PC-9 (cell line): ENCODE measurements around the gene MYLK.

Experiments
- EZH2 ChIP-seq: fragments of 200-600 bp; sonication (generic); IDR thresholded peaks from 2 replicates; pipeline ENCODE4 v1.8.0; 2017; ENCODE audit warnings: antibody characterized with exemption, low read depth
- TF ChIP-seq, protein P1 (sequence below): fragments of 200-600 bp; sonication (generic); conservative IDR thresholded peaks from 2 replicates; pipeline ENCODE4 v1.6.1; 2017; ENCODE audit warnings: mixed run types, antibody characterized with exemption, mild to moderate bottlenecking, moderate library complexity

DNA sequence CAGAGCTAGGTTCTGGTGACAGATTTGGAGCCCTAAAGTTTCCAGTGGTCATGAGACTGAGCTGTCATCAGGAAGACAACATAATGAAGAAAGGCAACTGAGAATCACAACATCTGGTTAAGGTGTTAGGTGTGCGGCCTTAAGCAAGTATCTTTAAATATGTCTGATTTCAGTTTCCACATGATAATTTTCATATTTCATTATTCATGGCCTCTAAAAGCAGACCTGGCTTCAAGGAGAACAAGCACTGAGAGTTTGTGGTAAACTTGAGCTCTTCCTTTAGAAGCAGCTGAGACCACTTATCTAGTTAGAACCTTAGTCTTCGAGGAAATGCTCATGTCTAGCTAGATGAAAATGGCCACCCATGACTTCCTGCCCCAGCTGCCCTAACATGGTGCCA, 25.7 kb upstream of the MYLK start:
- TF ChIP-seq, protein P1, sequence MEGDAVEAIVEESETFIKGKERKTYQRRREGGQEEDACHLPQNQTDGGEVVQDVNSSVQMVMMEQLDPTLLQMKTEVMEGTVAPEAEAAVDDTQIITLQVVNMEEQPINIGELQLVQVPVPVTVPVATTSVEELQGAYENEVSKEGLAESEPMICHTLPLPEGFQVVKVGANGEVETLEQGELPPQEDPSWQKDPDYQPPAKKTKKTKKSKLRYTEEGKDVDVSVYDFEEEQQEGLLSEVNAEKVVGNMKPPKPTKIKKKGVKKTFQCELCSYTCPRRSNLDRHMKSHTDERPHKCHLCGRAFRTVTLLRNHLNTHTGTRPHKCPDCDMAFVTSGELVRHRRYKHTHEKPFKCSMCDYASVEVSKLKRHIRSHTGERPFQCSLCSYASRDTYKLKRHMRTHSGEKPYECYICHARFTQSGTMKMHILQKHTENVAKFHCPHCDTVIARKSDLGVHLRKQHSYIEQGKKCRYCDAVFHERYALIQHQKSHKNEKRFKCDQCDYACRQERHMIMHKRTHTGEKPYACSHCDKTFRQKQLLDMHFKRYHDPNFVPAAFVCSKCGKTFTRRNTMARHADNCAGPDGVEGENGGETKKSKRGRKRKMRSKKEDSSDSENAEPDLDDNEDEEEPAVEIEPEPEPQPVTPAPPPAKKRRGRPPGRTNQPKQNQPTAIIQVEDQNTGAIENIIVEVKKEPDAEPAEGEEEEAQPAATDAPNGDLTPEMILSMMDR, result no peak
- TF ChIP-seq EZH2, result no peak
